Rectal smooth muscle tissue (tissue), 1 donor: ENCODE measurements around the gene PHLPP1.

ENCODE experiments used
- H3K27ac ChIP-seq: one replicate; pipeline ENCODE4 v1.7.0; 2013; ENCODE audit warnings: low read depth, low read length, inconsistent platforms
- H3K27me3 ChIP-seq: one replicate; pipeline ENCODE4 v1.7.0; 2013; ENCODE audit warnings: low read length; ENCODE audit not compliant: control insufficient read depth, insufficient read depth
- H3K36me3 ChIP-seq: one replicate; pipeline ENCODE4 v1.7.0; 2013; ENCODE audit warnings: low read length; ENCODE audit not compliant: control insufficient read depth, insufficient read depth
- H3K4me1 ChIP-seq: one replicate; pipeline ENCODE4 v1.7.0; 2013; ENCODE audit warnings: low read length; ENCODE audit not compliant: control insufficient read depth, insufficient read depth
- H3K4me3 ChIP-seq: one replicate; pipeline ENCODE4 v1.7.0; 2013; ENCODE audit warnings: low read length
- H3K9ac ChIP-seq: one replicate; pipeline ENCODE4 v1.7.0; 2013; ENCODE audit warnings: low read length

Gene PHLPP1

DNA sequence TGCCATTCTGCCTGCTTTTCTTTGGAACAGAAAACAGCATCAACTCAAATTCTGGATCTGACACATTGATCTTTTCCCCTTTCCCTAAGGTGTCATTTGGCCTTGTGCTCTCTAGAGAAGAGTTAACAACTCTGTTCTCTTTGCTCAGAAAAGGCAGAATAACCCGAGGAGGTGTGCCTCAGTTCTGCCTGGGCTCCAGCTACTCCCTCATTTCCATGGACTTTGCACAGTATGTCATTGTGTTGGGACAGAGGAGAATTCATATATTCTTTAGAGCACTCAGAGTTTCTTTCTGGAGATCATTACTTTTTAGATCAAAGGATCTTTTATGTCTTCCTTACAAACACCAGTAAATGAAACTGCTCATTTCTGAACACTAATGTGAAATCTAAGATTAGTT is 249.1 kb downstream of the PHLPP1 start:
- Histone ChIP-seq H3K27ac (no peak overlapping the region), H3K4me1 (no peaks in the 10 kb centered on the region), H3K36me3 (no peaks in the 10 kb centered on the region), H3K9ac (no peak overlapping the region), H3K27me3 (no peaks in the 10 kb centered on the region), H3K4me3 (no peak overlapping the region)

DNA sequence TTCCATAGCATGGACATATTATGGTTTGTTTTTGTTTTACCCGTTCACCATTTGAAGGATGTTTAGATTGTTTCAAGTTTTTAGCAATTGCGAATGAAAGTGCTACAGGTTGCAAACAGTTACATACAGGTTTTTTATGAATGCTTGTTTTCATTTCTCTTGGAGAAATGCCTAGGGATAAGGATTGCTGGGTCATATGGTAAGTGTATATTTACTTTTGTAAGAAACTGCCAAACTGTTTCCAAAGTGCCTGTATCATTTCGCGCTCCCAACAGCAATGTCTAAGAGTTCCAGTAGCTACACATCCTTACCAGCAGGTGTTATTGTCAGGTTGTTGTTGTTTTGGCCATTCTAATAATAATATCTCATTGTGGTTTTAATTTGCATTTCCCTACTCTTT is 251.7 kb downstream of the PHLPP1 start:
- Histone ChIP-seq H3K27me3 (no peaks in the 10 kb centered on the region), H3K4me1 (no peaks in the 10 kb centered on the region), H3K36me3 (no peaks in the 10 kb centered on the region), H3K4me3 (no peak overlapping the region), H3K9ac (no peak overlapping the region), H3K27ac (no peak overlapping the region)

DNA sequence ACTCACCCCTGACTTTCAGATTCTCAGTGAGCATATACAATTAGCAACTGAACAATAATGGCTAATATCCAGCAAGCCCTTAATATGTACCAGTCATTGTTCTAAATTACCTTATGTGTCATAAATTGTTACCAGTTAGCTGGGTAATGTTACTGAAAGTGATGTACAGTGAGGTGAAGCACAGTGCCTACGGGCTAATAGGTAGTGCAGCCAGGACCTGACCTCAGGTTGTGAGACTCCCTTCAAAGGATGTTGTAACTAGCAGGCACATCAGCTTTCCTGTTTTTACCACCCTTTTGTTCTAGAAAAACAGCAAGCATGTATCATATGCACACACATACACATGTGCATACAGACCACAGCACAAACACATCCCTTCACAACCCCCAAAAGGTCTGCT is 258.3 kb downstream of the PHLPP1 start:
- Histone ChIP-seq H3K27ac (no peak overlapping the region), H3K27me3 (no peaks in the 10 kb centered on the region), H3K4me3 (no peak overlapping the region), H3K4me1 (no peaks in the 10 kb centered on the region), H3K36me3 (peaks cover 13% of the 10 kb centered on the region), H3K9ac (no peak overlapping the region)

DNA sequence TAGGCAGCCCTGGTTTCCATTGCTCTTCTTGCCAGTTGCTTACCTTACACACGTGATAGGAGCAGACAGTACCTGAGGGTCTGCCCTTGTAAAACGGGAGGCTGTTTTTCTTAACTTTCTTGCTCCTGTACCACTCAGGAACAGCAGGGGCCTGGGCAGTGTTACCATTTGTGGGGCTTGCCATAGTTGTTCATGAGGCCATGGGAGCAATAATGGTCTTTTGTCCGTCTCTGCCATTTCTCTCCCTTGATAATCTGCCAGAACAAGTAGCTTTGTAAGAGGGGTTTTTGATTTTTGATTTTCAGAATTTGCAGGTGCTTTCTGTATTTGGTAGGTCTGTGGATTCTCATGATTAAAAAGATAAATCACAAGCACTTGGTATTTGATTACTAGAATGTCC is 259.0 kb downstream of the PHLPP1 start:
- Histone ChIP-seq H3K4me3 (no peak overlapping the region), H3K27me3 (no peaks in the 10 kb centered on the region), H3K27ac (no peak overlapping the region), H3K36me3 (peaks cover 14% of the 10 kb centered on the region), H3K4me1 (no peaks in the 10 kb centered on the region), H3K9ac (no peak overlapping the region)

DNA sequence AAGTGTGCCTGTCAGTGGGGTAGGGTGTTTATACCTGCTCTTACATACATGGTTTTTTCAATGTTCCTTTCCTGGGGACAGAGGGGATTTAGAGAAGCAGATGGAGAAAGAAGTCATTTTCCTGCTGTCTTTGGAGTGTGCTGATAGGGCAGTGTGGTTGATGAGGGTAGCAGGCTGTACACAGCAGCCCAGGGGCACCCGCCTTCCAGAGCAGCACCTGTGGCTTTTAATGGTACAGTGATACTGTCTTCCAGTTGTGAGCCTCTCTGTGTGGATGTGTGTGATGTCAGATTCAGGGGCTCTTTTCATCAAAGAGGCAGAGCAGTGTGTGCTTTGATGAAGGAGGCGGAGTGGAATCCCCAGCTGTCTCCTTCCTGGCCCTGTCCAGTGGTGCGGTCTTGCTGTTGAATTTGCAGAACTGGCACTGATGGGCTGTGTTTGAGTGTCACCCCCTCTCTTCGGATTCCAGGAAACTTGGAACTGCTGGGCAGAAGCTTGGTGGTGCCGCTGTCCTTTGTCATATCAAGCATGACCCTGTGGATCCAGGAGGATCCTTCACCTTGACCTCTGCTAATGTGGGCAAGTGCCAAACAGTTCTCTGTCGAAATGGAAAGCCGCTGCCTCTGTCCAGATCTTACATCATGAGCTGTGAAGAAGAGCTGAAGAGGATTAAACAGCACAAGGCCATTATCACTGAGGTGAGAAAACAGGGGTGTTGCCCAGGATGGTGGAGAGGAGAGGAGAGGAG is 259.8 kb downstream of the PHLPP1 start:
- Histone ChIP-seq H3K4me1 (no peaks in the 10 kb centered on the region), H3K4me3 (no peak overlapping the region), H3K9ac (no peak overlapping the region), H3K36me3 (peaks cover 14% of the 10 kb centered on the region), H3K27ac (no peak overlapping the region), H3K27me3 (no peaks in the 10 kb centered on the region)

DNA sequence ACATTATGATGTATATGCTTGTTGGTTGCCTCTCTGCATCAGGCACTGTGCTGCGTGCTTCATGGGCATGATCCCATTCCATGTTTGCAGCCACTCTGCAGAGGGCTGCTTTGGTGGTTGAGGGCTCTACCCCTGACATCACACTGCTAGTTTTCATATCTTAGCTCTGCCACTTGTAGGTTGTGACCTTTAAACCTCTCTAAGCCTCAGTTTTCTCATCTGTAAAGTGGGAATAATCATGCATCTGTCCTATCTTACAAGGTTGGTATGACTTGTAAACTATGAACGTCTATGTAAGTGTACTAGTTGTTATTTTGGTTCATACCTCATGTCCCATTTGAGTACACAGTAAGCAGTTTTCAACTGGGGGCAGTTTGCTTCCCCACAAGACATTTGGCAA is 260.4 kb downstream of the PHLPP1 start:
- Histone ChIP-seq H3K4me1 (no peaks in the 10 kb centered on the region), H3K4me3 (no peak overlapping the region), H3K27me3 (no peaks in the 10 kb centered on the region), H3K27ac (no peak overlapping the region), H3K9ac (no peak overlapping the region), H3K36me3 (peaks cover 14% of the 10 kb centered on the region)

DNA sequence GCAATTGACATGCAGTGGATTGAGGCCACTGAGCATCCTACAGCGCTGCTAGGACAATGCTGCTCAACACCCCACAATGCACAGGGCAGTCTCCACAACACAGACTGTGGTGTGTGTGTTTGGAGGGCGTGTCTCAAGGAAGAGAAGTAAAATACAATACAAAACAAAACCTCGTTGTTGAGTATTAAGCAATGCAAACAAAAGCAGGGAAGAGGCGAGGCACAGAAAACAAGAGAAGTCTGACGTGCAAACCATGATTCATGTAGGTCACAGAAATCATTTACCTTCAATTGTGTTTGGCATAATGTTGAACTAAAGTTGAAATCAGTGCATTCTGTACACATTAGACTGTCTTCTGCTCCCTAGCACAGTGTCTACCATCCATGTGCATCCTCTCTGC is 260.9 kb downstream of the PHLPP1 start:
- Histone ChIP-seq H3K4me1 (no peaks in the 10 kb centered on the region), H3K27me3 (no peaks in the 10 kb centered on the region), H3K27ac (no peak overlapping the region), H3K9ac (no peak overlapping the region), H3K36me3 (peaks cover 14% of the 10 kb centered on the region), H3K4me3 (no peak overlapping the region)

DNA sequence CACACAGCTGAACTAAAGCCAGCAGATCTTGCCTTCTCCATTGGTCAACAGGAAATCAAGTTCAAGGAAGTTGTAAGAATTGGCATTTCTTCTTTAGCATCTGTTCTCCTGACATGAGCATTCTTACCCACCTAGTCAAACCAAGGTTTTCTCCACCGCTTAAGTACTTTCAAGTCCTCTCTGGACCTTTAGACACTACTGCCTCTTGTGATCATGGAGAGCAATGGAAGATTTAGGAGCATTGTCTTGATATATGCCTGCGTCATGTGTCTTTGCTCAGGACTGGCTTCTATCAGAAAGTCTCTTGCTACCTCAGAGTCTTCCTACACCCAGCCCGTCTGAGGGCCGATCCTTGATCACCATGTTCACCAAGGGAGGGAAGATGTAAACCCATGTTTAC is 262.2 kb downstream of the PHLPP1 start:
- Histone ChIP-seq H3K4me1 (peaks cover 3% of the 10 kb centered on the region), H3K27me3 (no peaks in the 10 kb centered on the region), H3K4me3 (no peak overlapping the region), H3K9ac (no peak overlapping the region), H3K27ac (no peak overlapping the region), H3K36me3 (peaks cover 14% of the 10 kb centered on the region)

DNA sequence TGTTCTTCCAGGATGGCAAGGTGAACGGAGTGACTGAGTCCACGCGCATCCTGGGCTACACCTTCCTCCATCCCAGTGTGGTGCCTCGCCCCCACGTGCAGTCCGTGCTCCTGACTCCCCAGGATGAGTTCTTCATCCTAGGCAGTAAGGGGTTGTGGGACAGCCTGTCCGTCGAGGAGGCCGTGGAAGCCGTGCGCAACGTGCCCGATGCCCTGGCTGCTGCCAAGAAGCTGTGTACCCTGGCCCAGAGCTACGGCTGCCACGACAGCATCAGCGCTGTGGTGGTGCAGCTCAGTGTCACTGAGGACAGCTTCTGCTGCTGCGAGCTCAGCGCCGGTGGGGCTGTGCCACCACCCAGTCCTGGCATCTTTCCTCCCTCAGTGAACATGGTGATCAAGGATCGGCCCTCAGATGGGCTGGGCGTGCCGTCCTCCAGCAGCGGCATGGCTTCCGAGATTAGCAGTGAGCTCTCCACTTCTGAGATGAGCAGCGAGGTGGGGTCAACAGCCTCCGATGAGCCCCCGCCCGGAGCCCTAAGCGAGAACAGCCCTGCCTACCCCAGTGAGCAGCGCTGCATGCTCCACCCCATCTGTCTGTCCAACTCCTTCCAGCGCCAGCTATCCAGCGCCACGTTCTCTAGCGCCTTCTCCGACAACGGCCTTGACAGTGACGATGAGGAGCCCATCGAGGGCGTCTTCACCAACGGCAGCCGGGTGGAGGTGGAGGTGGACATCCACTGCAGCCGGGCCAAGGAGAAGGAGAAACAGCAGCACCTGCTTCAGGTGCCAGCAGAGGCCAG is 263.1 kb downstream of the PHLPP1 start:
- no peak overlapping the region for H3K4me3 ChIP-seq
- peaks cover 14% of the 10 kb centered on the region for H3K36me3 ChIP-seq
- H3K27ac ChIP-seq = no peak overlapping the region
- no peaks in the 10 kb centered on the region for H3K27me3 ChIP-seq
- H3K9ac ChIP-seq = no peak overlapping the region
- H3K4me1 ChIP-seq = peaks cover 4% of the 10 kb centered on the region

DNA sequence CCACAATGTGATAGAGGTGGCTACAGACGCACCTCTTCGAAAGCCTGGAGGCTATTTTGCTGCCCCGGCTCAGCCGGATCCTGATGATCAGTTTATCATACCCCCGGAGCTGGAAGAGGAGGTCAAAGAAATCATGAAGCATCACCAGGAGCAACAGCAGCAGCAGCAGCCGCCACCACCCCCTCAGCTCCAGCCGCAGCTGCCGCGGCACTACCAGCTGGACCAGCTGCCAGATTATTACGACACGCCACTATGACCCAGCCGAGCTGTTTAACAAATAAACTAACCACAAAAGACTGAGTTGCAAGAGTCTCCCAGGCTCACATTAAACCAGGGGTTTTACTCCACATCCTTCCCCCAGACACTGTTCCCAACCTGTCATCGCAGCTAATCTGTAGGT is 263.8 kb downstream of the PHLPP1 start:
- H3K4me1 ChIP-seq = peaks cover 4% of the 10 kb centered on the region
- no peak overlapping the region for H3K9ac ChIP-seq
- H3K27ac ChIP-seq = no peak overlapping the region
- no peaks in the 10 kb centered on the region for H3K27me3 ChIP-seq
- H3K4me3 ChIP-seq = no peak overlapping the region
- H3K36me3 ChIP-seq = peaks cover 14% of the 10 kb centered on the region

DNA sequence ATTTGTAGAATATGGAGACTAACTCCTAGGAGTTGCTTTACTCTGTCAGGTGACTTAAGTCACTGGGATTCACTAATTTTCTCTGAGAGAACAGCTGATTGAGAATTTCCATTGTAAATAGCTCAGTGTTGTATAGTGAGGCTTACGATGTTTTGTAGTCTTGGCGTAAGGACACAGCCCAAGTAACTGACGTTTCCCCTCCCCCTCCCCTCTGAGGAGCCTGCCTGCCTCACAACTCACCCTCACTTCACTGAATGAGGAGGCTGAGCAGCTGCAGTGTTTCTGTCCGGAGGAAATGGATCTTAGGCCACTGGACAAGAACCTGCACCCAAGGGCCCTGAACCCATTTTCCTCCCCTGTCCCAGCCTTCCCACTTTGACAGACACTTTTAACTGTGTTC is 264.6 kb downstream of the PHLPP1 start:
- H3K4me3 ChIP-seq = no peak overlapping the region
- peaks cover 4% of the 10 kb centered on the region for H3K4me1 ChIP-seq
- H3K36me3 ChIP-seq = peaks cover 14% of the 10 kb centered on the region
- H3K27ac ChIP-seq = no peak overlapping the region
- no peaks in the 10 kb centered on the region for H3K27me3 ChIP-seq
- no peak overlapping the region for H3K9ac ChIP-seq

DNA sequence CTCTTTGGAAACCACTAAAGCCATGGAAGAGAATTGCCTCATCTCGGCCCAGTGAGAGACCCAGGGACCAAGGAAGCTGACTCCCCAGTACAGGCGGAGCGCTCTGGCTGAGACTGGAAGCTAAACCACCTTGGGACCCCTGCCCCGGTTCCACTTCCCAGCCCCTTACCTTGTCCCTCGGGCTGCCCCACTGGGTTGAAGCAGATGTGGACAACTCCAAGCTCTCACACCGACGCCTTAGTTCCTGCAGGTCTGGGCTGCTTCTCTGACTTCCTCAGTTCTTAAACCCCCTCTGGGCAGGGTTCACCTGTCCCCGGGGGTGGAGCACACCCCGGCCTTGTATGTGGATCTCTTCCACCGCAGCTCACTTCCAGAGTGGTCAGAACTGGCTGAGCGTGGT is 266.2 kb downstream of the PHLPP1 start:
- no peak overlapping the region for H3K27ac ChIP-seq
- H3K9ac ChIP-seq = no peak overlapping the region
- H3K36me3 ChIP-seq = peaks cover 9% of the 10 kb centered on the region
- H3K27me3 ChIP-seq = no peaks in the 10 kb centered on the region
- H3K4me1 ChIP-seq = peaks cover 4% of the 10 kb centered on the region
- H3K4me3 ChIP-seq = no peak overlapping the region
